ENCODE measurements around the gene KIF7.

- TF ChIP-seq ETS1 (IDR thresholded peaks at IDR 0.05) (no peak), EZH2phosphoT487 (IDR thresholded peaks at IDR 0.05; ENCODE audit: unreplicated experiment) (no peak), CTCF (conservative IDR thresholded peaks at IDR 0.05; ENCODE audit: low read depth in 2 of 2) (no peak), REST (IDR thresholded peaks at IDR 0.05; ENCODE audit: unreplicated experiment) (no peak), EZH2 (IDR thresholded peaks at IDR 0.05; ENCODE audit: low read depth, unreplicated experiment) (no peak), POLR2AphosphoS5 (IDR thresholded peaks at IDR 0.05; ENCODE audit: low read depth) (no peak), ZNF114 (CRISPR knock-in tag; IDR thresholded peaks at IDR 0.05) (no peak), STAT1 (IDR thresholded peaks at IDR 0.05; ENCODE audit: unreplicated experiment) (no peak), CREB1 (CRISPR knock-in tag; IDR thresholded peaks at IDR 0.05; ENCODE audit: low read depth) (no peak), ZNF331 (CRISPR knock-in tag; IDR thresholded peaks at IDR 0.05; ENCODE audit: low read depth) (no peak), ZNF462 (CRISPR knock-in tag; IDR thresholded peaks at IDR 0.05) (no peak)
Measured at GRCh38 chr15:89613031-89613430, 42.2 kb downstream of the KIF7 start.

All from GM23338 (cell line).